Mucosa of gallbladder (tissue), 1 donor: Measurements from ENCODE around the gene CHSY1. TPM values are rescaled to one million over a fixed set of nuclear protein-coding genes. Genes with fewer than 3 reads are reported as not detected.

ENCODE experiments used
- DNase-seq: peaks from one replicate; pipeline ENCODE4 v3.0.0-alpha.2; 2020; ENCODE audit warnings: low spot score
- total RNA-seq: library from RNA; stranded (reverse); gene quantifications from one replicate; pipeline ENCODE4 v1.2.1, GENCODE V29; 2021
- donor health status: DM: no; HTN: no; CAD: no.

Gene CHSY1
- total RNA-seq, 1 donor from 2014 or later, result 18.8 TPM

DNA sequence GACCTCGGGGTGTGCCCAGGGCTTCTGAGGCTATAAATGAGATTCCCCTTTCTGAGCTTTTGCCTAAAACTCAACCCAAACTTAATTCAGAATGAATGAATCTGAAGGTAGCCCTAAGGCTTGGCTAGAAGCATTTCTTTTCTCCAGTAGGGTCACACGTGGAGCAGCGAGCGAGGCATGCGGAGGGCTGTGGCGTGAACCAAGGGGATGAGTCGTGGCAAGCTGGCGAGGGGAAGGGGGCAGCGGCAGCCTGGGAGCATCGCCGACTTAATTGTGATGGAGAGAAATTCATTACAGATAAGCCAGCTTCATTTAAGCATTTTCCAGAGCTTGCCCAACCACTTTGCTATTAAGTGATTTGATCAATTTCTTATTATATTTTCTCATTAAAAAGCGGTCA, 79.9 kb downstream of the CHSY1 start:
- no peak for DNase-seq

DNA sequence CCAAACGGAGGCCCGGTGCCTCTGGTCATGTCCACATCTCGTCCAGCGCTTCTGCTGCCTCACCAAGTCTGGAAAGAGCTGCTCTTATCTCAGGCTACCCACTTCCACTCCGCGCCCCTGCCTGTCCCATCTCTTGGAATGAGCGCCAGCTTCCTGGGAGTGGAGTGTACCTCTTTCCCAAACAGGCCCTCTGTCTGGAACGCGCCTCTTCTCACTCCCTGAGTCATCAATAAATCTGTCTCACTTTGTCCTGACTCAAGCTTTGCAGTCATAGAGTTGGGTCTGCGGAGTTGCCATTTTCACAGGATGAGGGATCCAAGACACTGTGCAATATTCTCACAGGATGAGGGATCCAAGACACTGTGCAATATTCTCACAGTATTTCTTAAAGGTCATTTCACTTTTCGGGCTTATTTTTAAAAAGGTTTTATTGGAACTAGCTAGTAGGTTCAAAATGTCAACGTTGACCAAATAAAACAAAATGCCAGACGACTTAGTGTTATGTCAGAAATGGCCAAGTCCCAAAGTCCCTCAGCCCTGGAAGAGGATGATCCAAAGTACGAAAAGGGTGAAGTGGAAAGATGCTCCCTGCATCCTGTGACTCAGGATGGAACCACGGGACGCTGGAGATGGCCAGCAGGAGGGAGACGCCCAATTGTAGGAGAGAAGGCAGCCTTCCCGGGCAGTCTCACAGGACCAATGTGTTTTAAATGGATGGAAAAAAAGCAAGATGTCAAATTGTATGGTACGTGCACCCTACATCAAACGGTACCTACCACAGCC, 81.1 kb downstream of the CHSY1 start:
- no peak for DNase-seq

DNA sequence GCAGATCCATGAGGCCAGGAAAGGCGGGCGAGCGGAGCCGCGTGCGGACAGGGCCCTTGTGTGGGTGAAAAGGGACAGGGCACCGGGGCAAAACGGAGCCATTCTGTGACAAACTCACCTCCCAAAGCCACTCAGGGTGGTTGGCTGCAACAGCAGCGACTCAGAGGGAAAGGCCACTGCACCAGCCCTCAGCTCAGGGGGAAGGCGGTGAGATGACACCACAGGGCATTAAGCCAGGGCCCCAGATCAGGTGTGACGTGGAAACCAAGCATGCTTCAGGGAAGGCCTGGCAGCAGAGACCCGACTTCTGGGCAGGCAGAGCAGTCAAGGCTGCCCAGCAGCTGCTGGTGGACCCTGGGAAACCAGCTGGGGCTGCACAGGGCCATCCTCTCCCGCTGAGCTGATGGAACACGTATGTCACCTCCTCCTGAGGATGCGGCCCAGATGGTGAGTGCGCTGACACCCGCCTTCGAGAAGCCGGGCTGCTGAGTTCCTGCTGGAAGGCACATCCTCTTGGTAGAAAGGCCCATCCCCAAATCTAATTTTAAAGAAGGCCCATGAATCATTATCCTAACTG, 82.3 kb downstream of the CHSY1 start:
- DNase-seq, result no peak

DNA sequence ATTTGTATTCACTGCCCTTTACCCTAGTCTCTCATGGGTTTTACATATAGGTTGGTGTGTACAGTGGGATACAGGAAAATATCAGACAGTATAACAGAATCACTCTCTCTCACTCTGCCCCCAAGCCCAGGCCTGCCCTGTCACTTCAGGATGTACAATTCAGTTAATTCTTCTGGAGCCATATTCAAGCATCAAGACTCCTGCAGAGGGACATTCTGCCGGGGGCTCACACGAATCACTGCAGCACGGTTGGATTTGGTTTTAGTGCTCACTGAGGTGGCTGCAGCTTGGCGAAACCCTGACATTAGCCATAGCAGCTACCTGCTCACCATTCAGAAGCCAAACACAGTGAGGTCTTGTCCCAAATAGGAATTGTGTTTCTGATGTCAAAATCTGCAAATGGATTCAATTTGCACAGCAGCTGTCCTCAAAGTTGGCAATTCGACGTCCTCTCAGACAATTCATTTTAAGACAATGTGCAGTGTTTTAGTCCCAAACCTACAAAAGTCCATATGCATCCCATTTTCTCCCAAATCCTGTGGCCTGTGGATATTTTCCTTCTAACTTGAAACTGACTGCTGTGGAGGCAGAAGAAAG, 82.9 kb downstream of the CHSY1 start:
- no peak for DNase-seq

DNA sequence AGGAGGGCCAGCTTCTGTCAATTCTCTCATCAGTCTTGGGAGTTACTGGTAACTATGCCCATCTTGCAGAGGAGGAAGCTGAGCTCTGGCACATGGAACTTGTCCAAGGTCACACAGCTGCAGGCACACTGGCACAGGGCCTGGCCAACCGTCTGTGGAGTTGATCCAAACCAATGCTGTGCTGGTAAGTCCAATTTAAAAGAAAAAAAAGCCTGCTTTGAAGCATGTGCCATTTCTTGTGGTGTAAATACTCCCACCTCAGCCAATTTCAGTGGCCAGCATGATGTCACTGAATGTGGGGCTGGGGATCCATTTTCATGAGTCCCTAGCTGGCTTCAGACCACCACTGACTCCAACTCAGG, 83.4 kb downstream of the CHSY1 start:
- DNase-seq, result no peak

DNA sequence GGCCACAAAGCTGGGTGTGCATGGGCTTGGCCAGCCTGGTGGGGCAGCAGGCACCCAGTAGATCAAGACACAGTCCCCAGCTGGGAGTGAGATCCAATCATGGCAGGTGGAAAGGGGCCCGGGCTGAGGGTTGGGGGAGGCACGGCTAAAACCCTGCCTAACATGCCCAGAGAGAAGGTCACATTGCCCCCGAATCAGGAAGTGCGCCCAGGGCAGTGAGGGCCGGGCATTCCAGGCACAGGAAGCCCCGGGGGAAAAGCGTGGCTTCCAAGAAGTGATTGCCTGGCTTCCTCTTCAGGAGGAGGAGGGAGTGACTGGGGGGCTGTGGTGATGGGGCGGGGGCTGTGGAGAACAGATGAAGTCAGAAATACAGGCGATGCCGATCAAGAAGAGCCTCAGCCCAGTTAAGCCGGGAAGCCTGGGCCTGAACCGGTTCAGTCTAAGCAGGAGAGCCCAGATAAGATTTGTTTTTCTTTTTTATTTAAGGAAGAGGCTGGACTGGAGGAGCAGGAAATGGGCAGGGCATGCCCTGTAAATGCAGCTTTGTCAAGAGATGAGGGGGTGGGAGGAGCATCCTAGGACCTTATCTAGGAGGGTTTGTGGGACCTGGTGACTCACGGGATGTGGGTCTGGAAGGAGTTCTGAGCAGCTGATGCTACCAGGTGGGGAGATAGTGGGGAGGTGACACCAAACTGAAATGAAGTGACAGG, 83.9 kb downstream of the CHSY1 start:
- DNase-seq, result no peak

DNA sequence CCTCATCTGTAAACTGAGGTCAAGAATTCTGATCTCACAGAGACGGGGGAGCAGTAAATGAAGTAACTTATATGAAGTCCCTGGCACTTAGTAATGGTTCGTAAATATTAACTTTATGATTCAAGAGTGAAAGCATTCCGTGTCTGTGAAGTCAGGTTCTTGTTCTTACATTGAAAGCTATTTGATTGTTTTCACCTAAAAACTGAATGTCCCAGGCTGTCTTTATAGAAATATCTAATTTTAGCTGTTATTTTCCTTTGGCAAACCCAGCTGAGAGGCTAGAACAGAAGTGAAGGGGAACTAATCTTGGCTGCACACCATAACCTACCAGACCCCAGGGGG, 84.5 kb downstream of the CHSY1 start:
- DNase-seq, result no peak

DNA sequence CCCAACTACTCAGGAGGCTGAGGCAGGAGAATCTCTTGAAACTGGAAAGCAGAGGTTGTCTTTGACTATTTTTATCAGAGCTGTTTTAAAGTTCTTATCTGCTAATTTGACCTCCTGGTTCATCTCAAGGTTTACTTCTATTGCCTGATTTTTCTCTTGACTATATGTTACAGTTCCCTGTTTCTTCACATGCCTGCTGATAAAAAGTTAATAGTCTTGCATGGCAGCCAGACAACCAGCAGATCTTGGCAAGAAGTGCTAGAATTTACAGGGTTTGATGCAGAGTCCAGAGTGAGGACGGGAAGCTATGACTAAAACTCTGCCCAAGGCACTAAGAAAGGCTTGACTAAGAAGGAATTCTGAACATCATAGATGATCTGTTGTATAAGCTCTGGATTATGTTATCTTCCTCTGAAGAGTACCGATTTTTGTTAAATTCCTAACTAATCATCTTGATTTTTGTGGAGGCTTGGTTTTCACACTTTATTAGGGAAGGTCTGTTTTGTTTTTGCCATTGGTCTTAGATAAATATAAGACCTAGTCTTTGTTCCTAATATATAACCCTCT, 85.9 kb downstream of the CHSY1 start:
- no peak for DNase-seq

DNA sequence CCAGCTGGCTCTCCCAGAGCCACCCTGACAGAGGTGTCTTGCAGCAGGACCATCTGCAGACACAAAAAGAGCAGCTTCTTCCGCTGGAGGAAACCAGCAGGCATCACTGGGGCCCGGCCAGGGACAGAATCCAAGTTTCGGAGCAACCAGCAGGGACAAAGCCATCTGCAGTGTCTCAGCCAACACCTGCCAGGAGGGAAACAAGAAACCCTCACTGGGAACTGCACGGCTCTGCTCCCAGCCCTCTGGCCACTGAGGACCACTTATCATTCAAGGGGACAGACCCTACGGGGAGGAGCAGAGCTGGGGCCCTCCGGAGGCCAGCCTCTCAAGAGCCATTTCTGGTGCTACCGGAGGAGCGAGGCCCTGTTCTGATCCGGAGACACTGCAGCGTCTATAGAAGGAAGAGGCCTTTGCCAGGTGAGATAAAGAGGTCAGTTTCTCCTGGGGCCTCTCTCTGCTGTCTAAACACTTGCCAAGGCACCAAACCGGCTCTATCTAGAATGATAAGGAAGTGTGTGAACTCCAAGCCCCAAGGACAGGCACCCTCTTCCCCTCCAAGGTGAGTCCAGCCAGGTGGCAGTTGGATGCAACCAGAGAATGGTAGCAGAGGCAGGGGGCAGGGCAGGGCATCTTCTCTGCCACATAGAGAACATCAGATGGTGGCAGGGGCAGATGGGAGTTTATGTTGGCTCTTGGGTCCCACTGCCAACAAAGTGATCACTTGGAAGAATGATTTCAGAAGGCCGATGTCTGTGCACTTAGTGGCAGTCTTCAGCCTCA, 89.0 kb downstream of the CHSY1 start:
- peak; percentile 52 for DNase-seq

DNA sequence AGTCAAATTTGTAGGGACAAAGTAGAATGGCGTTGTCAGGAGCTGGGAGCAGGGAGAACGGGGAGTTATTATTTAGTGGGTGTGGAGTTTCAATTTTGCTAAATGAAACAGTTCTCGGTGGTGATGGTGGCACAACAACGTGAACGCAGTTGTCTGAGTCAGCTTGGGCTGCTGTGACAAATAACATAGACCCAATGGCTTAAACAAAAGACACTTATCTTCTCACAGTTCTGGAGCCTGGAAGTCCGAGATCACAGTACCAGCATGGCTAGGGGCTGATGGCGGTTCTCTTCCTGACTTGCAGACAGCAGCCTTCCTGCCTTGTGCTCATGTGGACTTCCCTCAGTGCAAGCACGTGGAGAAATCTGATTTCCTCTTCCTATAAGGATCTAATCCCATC, 90.2 kb downstream of the CHSY1 start:
- DNase-seq, result no peak

DNA sequence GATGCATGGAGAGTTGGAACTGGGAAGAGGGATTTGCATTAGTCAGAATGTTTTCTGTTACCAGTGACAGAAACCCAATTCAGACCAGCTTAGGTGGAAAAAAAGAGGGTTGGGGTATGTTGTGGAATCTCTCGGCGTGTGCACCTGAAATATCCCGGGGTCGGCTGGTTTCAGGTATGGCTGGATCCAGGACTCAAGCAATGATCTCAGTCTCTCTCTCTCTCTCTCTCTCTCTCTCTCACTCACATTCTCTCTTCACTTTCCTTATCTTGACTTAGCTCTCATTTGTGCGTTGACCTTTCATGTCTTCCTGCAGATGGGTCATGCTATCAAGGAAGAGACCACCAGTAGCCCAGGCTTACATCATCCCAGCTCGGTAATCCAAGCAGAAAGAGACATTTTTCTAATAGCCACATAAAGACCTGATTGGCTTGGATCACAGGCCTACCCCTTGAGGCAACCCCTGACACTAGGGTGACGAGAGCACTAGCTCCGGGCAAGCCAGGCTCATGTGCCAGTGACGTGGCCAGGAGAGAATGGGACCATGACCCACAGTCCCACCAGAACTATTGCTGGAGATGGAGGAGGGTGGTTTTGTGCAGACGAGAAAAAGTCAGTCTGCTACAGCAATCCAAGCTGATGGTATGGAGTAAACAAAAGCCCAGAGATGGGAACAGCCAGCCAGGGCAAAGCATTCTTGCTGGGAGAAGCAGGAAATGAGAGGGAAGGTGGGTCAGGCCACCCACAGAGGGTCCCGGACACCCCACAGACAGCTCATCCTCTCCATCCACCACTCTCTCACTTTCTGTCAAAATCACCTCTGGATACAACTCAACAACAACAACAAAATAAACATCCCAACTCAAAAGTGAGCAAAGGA, 91.7 kb downstream of the CHSY1 start:
- no peak for DNase-seq

DNA sequence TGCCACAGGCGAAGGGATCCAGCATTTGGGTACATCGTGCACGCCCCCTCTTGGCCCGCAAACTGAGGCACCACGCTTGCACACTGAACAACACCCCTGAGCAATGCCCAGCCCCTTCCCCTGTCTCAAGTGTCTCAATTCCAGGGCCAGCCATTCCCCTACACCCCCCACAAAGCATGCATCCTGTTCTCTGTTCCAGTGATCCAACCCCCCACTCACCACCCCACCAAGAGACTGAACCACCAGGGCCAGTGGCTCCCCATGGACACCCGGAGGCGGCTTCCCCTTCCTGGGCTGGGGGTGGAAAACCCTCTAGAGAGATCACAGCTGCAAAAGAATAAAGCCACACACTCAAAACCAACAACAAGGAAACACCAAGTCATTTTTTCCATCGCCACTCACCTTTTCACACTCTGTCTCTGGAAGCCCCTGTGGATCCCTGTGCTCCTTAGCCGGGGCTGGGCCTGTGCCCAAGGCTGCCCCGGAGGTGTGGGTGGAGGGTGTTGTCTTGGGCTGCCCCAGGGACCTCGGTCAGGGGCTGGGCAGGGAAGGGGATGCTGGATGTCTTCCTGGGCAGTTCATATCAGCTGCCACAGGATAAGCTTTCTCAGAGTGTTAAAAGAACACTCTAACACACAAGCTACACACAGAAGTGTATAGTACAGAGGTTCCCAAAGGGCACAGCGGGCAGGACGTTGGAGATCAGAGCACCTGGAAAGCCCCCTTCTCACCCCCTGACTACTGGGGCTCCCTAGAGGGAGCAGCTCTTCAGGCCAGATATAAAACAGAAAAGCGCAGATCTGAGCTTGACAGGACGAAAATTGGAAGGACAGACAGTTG, 92.5 kb downstream of the CHSY1 start:
- no peak for DNase-seq

DNA sequence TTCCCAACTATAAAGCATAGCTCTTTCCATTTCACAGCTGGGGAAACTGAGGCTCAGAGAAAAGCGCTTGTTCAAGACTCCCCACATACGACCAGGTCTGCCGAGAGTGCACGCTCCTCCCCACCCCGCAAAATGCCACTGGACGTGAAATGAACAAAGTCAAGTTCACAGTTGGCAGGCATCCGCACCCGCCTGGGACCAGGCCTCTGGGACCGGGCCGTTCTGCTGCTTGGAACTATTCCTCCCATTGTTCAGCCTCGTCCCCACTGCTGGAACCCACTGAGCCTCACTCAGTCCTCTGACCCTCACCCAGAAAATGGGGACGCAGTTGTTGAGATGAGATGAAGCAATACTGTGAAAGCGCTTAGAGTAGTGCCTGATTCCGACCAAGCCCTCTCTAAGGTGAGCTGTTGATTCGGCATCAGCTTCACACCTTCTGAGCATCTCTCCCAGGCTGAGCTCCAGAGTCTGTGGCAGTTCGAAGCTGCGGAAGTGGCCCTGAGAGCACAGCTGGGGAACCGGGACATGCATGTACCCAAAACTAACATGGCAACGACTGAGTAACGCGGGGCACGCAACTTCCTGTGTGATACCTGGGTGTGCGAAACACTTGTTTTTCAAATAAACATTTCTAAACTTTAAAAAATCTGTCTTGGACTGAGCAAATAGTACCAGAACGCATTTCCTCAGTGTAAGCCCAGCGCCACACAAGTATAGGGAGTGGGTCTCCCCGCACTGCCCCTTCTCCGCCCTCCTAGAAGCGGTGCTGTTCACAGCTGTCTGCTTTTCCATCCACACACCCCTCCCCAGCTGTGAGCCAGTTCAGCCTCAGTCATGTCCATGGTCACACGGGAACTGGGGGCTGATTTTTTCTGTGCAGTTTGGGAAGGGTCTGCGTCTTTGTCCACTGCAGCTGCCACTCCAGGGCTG, 93.4 kb downstream of the CHSY1 start:
- no peak for DNase-seq

DNA sequence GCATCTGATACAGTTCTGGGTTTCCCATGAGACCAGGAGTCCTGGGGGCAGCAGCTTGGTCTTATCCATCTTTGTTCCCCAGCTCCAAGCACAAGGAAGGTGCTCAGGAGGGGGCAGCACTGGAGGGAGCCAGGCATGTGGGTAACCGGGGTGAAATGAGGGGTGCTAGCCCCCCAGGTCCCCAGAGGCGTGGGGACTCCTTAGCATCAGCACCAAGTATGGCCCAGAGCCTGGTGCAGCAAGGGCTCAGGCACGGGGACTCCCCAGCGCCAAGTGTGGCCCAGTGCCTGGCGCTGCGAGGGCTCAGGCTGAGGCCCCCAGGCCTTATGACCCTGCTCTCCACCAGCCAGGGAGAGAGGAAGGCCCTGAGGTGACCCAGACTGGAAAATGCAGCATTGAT, 94.1 kb downstream of the CHSY1 start:
- no peak for DNase-seq

DNA sequence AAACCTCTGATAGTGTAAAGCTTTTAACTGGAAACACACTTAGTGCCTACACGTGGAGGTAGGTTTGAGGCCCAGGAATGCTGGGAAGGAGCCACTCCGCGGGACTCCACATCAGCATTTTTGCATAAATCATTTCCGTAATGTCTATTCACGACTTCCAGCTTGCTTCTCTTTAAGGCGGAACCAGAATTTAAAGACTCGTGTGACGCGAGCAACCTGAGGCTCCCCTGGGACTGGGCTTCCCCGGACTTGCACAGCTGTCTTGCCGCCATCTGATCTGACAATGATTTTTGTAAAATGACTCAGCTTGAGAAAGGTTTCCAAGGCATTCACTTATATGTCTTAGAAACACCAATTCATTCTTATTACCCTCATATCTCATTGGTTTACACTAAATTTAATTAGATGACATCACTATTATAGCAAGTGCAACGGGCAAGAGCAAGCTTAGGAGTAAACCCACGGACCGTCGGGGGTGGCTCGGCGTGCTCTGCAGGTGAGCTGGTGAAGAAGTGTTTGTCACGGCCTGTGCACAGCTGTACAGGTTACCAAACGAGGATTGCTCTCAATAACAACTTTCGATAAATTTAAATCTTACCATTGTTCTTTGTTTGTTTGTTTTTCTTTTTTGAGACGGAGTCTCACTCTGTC, 95.2 kb downstream of the CHSY1 start:
- no peak for DNase-seq

DNA sequence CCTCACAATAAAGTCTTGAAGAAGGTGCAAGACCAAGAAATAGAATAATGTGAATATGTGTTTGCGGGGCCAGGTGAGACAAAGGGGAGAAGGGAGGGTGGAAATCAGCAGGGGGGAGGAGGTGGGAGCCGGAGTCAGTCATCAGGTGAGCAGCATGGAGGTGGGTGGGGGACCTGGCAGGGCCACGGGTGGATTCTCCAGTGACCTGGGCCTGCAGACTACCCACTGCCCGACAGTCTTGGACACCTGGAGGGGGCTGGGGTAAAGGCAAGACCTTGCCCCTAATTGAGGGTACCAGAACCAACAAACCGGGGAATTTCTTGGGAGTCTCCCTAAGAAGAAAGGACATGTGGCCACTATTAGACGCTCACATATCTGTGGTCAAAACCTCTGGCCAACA, 95.8 kb downstream of the CHSY1 start:
- no peak for DNase-seq

DNA sequence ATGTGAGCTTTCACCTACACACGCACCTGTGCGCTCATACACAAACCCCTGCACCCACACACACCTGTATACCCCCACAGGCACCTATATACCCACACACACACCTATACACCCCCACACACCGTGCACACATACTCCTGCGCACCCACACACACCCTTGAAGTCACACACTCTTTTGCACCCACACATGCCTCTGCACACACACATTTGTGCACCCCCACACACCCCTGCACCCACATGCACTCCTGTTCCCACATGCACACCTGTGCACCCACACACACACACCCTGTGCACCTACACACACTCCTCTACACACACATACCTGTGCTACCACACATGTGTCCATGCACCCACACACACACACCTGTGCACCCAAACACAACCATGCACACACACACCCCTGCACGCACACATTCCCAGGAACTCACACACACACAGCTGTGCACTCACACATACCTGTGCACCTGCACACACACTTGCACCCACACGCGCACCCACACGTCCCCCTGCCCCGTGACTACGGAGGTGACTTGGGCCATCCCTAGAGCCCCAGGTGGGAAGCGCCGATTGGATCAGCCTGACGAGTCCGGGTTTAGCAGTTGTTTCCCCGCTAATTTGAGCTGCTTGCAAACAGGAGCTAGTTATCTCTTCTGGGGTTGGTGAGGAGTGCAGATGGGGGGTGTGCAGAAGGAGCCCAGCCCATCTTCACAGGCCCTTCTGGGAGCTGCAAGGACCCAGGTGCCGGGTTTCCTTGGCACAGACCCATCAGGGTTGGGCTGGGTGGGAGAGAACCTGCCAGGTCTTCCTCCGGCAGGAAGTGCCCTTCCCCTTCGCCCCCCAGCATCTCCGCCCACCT, 97.8 kb downstream of the CHSY1 start:
- DNase-seq, result no peak
